Effector memory CD4-positive, alpha-beta T cell (primary cell): ENCODE data around the gene NEURL3.

Experiments used
- DNase-seq, 3 donors: peaks; one replicate each; pipeline ENCODE4 v3.0.0-alpha.2; 2020
- H3K27ac ChIP-seq: 2 replicates; pipeline ENCODE4 v1.7.0; 2013; ENCODE audit warnings: mild to moderate bottlenecking, low read length, moderate library complexity; ENCODE audit not compliant: insufficient read depth, poor library complexity, severe bottlenecking
- H3K27me3 ChIP-seq: replicated peaks from 2 replicates; pipeline ENCODE4 v1.7.0; 2013; ENCODE audit warnings: mild to moderate bottlenecking, low read length; ENCODE audit not compliant: insufficient read depth, control insufficient read depth, poor library complexity, severe bottlenecking
- H3K36me3 ChIP-seq: 2 replicates; pipeline ENCODE4 v1.7.0; 2013; ENCODE audit warnings: mild to moderate bottlenecking, low read length, moderate library complexity; ENCODE audit not compliant: control insufficient read depth, insufficient read depth
- H3K4me1 ChIP-seq: 2 replicates; pipeline ENCODE4 v1.7.0; 2013; ENCODE audit warnings: low read length, mild to moderate bottlenecking; ENCODE audit not compliant: control insufficient read depth, insufficient read depth, poor library complexity, severe bottlenecking
- H3K4me3 ChIP-seq: 2 replicates; pipeline ENCODE4 v1.7.0; 2013; ENCODE audit warnings: low read length, low read depth, mild to moderate bottlenecking; ENCODE audit not compliant: insufficient read depth, poor library complexity, severe bottlenecking
- H3K9me3 ChIP-seq: 2 replicates; pipeline ENCODE4 v1.7.0; 2013; ENCODE audit warnings: mild to moderate bottlenecking, low read length, moderate library complexity; ENCODE audit not compliant: control insufficient read depth

The NEURL3 gene

DNA sequence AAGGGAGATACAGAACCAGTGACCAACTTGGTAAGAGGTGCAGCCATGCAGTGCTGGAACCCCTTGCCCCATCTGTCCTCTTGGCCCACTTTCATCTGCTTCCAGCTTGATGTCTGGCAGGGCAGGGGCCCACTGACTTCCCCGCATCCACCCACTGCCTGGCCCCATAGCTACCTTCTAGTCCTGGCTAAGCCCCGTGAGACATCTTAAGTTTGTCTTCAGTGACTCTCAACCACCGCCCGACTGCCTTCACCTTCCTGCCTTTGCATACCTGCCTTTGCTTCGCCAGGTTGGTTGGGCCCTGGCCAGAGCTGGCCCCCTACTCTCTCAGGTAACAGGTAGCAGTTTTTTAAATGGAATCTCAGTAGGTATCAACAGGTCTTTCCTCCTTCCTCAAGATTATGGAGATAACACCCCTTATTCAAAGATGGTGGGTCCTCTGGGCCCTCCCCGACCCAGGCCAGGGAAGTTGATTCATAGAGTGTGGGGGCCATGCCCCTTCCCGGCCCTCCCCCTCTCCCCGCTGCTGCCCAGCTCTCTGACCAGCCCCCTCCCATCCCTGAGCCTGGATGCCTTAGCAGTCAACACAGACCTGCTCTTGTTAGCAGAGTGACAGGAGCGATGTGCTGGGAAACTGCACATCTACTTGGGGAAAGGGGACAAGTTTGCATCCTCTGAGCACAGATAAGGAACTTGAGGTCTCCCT is 34.2 kb upstream of the NEURL3 start:
- DNase-seq: no peak
- Histone ChIP-seq H3K9me3 (no peaks in the 10 kb centered on the region), H3K36me3 (peaks cover 21% of the 10 kb centered on the region), H3K27me3 (no peaks in the 10 kb centered on the region), H3K4me3 (peak overlapping the region; percentile 99), H3K27ac (peak overlapping the region; percentile 99), H3K4me1 (peaks cover 45% of the 10 kb centered on the region)

- H3K9me3 ChIP-seq: no peaks in the 10 kb centered on the region
- peak overlapping the region; percentile 99 for H3K27ac ChIP-seq
- peak; percentile 83 to 92 (median 87) for DNase-seq
- H3K4me1 ChIP-seq: peaks cover 45% of the 10 kb centered on the region
- peaks cover 19% of the 10 kb centered on the region for H3K36me3 ChIP-seq
- H3K27me3 ChIP-seq: no peaks in the 10 kb centered on the region
- peak overlapping the region; percentile 99 for H3K4me3 ChIP-seq
These were observed 33.5 kb upstream of the NEURL3 start for GRCh38 chr2:96538487-96539214.

GRCh38 chr2:96537734-96538486 is 32.8 kb upstream of the NEURL3 start:
- no peaks in the 10 kb centered on the region for H3K27me3 ChIP-seq
- H3K36me3 ChIP-seq: peaks cover 16% of the 10 kb centered on the region
- no peaks in the 10 kb centered on the region for H3K9me3 ChIP-seq
- H3K4me3 ChIP-seq: peak overlapping the region; percentile 99
- H3K27ac ChIP-seq: peak overlapping the region; percentile 99
- peaks cover 45% of the 10 kb centered on the region for H3K4me1 ChIP-seq
- peak; percentile 41 to 61 (median 43) for DNase-seq

DNA sequence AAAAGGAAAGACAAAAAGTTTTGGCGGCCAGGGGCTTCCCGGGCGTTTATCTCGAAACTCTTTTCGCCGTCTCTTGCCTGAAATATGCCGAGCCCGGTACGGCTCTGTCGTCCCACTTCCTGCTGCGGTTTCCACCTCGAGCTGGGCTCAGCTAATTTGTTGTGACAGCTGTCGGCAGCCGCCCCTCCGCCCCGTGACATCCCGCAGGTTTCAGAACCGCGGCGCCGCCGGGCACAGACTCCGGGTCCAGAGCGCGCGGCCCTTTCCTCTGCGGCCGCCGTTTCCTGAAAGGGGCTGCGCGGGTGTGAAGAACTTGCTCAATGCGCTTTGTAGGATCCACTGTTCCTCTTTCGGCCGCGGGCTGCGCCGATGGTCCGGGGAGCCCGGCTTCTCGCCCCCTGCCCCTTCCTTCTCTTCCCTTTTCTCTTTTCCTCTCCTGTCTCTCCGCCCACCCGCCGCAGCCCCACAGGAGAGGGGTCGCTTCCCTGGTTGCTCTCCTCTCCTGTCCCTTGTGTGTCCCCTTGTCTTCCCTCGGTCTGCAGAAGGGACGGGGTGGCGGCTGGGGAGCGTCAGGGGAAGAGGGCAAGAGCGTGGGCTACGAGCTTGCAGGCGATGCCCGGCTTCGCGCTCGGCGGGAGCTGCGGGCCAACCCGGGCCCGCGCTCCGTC is 32.0 kb upstream of the NEURL3 start:
- H3K9me3 ChIP-seq: no peaks in the 10 kb centered on the region
- H3K4me1 ChIP-seq: peaks cover 45% of the 10 kb centered on the region
- no peaks in the 10 kb centered on the region for H3K27me3 ChIP-seq
- peak; percentile 86 to 93 (median 90) for DNase-seq
- peak overlapping the region; percentile 99 for H3K4me3 ChIP-seq
- H3K36me3 ChIP-seq: peaks cover 9% of the 10 kb centered on the region
- peak overlapping the region; percentile 99 for H3K27ac ChIP-seq

GRCh38 chr2:96536445-96537065 is 31.4 kb upstream of the NEURL3 start, which contains the start of gene ARID5A:
ARID5A (plus strand) TSS chr2:96536752; CDS start chr2:96536827, 75 bp downstream.
- Histone ChIP-seq H3K36me3 (peaks cover 3% of the 10 kb centered on the region), H3K27me3 (no peaks in the 10 kb centered on the region), H3K4me3 (peak within 1 kb of the TSS; percentile 99), H3K9me3 (no peaks in the 10 kb centered on the region), H3K27ac (peak within 1 kb of the TSS; percentile 99), H3K4me1 (peaks cover 43% of the 10 kb centered on the region)
- peak; percentile 85 to 88 (median 87) for DNase-seq

GRCh38 chr2:96535331-96535730 is 30.2 kb upstream of the NEURL3 start:
- no peaks in the 10 kb centered on the region for H3K36me3 ChIP-seq
- no peak overlapping the region for H3K27ac ChIP-seq
- no peak overlapping the region for H3K4me3 ChIP-seq
- H3K27me3 ChIP-seq: no peaks in the 10 kb centered on the region
- H3K4me1 ChIP-seq: peaks cover 49% of the 10 kb centered on the region
- DNase-seq: no peak
- no peaks in the 10 kb centered on the region for H3K9me3 ChIP-seq

- H3K4me3 ChIP-seq: no peak overlapping the region
- H3K27me3 ChIP-seq: no peaks in the 10 kb centered on the region
- no peak overlapping the region for H3K27ac ChIP-seq
- H3K4me1 ChIP-seq: peaks cover 43% of the 10 kb centered on the region
- H3K36me3 ChIP-seq: no peaks in the 10 kb centered on the region
- H3K9me3 ChIP-seq: no peaks in the 10 kb centered on the region
- DNase-seq: no peak
These were observed 29.6 kb upstream of the NEURL3 start for GRCh38 chr2:96534701-96535181.

DNA sequence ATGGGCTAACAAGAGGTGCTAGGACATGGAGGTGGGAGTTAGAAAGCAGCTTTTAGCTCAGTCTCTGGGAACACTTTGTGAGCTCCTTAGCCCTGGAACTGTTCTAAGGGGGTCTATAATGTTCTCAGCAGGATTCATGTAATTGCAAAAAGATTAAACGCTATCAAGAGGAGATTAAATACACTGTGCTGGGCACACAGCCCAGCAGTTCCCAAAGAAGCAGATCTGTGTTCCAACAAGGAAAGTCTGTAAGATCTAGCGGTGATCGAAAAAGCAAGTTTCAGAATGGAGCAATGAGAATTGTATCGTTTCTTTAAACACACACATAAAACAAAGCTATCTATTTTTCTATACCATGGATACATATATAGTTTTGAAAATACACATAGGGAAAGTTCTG is 29.0 kb upstream of the NEURL3 start:
- H3K36me3 ChIP-seq: no peaks in the 10 kb centered on the region
- DNase-seq: no peak
- H3K27me3 ChIP-seq: no peaks in the 10 kb centered on the region
- no peak overlapping the region for H3K27ac ChIP-seq
- H3K9me3 ChIP-seq: no peaks in the 10 kb centered on the region
- H3K4me1 ChIP-seq: peaks cover 39% of the 10 kb centered on the region
- H3K4me3 ChIP-seq: no peak overlapping the region
